Liver (tissue), 9 donors: ENCODE measurements around the gene SLC22A5. TPM values are rescaled to one million over a fixed set of nuclear protein-coding genes. Genes with fewer than 3 reads are reported as not detected.
"Not testable (repeated sequence)": the region's sequence is repeated elsewhere in the genome, so short reads cannot be mapped to it uniquely, and the experiment has no call there.

Source experiments
- DNase-seq: peaks from one replicate; pipeline ENCODE4 v3.0.0-alpha.2; 2017; ENCODE audit warnings: low spot score
- H3K27ac ChIP-seq, 2 donors: one replicate each; pipeline ENCODE4 v1.7.0; 2013; ENCODE audit warnings: inconsistent platforms in 2 of 2, low read length in 2 of 2, control low read depth in 1 of 2, low read depth in 1 of 2, mild to moderate bottlenecking in 1 of 2
- H3K27me3 ChIP-seq, 4 donors: one replicate each; pipeline versions ENCODE4 v1.6.1 to v1.7.0; 2013; ENCODE audit warnings: low read length in 3 of 4, inconsistent platforms in 1 of 4, mild to moderate bottlenecking in 1 of 4, moderate library complexity in 1 of 4; ENCODE audit not compliant: control insufficient read depth in 4 of 4, insufficient read depth in 4 of 4
- H3K36me3 ChIP-seq, 4 donors: one replicate each; pipeline versions ENCODE4 v1.6.1 to v1.7.0; 2013; ENCODE audit warnings: low read length in 3 of 4, mild to moderate bottlenecking in 3 of 4, low read depth in 1 of 4, moderate library complexity in 1 of 4; ENCODE audit not compliant: control insufficient read depth in 4 of 4, insufficient read depth in 3 of 4
- H3K4me1 ChIP-seq, 4 donors: one replicate each; pipeline versions ENCODE4 v1.6.1 to v1.7.0; 2013; ENCODE audit warnings: low read length in 3 of 4, mild to moderate bottlenecking in 3 of 4, moderate library complexity in 1 of 4; ENCODE audit not compliant: control insufficient read depth in 4 of 4, insufficient read depth in 4 of 4
- H3K4me3 ChIP-seq, 3 donors: one replicate each; pipeline versions ENCODE4 v1.6.1 to v1.7.0; 2013; ENCODE audit warnings: low read length in 3 of 3, control low read depth in 1 of 3, low read depth in 1 of 3, mild to moderate bottlenecking in 1 of 3
- H3K9ac ChIP-seq, 2 donors: one replicate each; pipeline ENCODE4 v1.7.0; 2013; ENCODE audit warnings: low read length in 2 of 2, mild to moderate bottlenecking in 2 of 2, moderate library complexity in 2 of 2, control low read depth in 1 of 2, low read depth in 1 of 2
- H3K9me3 ChIP-seq, 4 donors: one replicate each; pipeline versions ENCODE4 v1.6.1 to v1.7.0; 2013; ENCODE audit warnings: low read length in 3 of 4; ENCODE audit not compliant: control insufficient read depth in 4 of 4
- FOXA2 ChIP-seq: IDR thresholded peaks from 2 replicates; pipeline ENCODE4 v1.6.1; 2016; ENCODE audit warnings: antibody characterized with exemption
- GABPA ChIP-seq, 2 donors: IDR thresholded peaks in 1 of 2; conservative IDR thresholded peaks in 1 of 2; 2 replicates each; pipeline ENCODE4 v1.6.1; 2016; ENCODE audit warnings: antibody characterized with exemption in 2 of 2, mild to moderate bottlenecking in 1 of 2, moderate library complexity in 1 of 2
- HNF4A ChIP-seq, 2 donors: conservative IDR thresholded peaks; 2 replicates each; pipeline ENCODE4 v1.6.1; 2016; ENCODE audit warnings: antibody characterized with exemption in 2 of 2, mild to moderate bottlenecking in 2 of 2
- HNF4G ChIP-seq: IDR thresholded peaks from 2 replicates; pipeline ENCODE4 v1.6.1; 2016; ENCODE audit warnings: antibody characterized with exemption
- JUND ChIP-seq, 2 donors: IDR thresholded peaks; 2 replicates each; pipeline ENCODE4 v1.6.1; 2016; ENCODE audit warnings: antibody characterized with exemption in 2 of 2
- RAD21 ChIP-seq, 2 donors: IDR thresholded peaks; 2 replicates each; pipeline ENCODE4 v1.6.1; 2016; ENCODE audit warnings: antibody characterized with exemption in 2 of 2, mild to moderate bottlenecking in 2 of 2
- RXRA ChIP-seq, 2 donors: IDR thresholded peaks; 2 replicates each; pipeline ENCODE4 v1.6.1; 2017 to 2018; ENCODE audit warnings: antibody characterized with exemption in 2 of 2, mild to moderate bottlenecking in 1 of 2
- SP1 ChIP-seq: IDR thresholded peaks from 2 replicates; pipeline ENCODE4 v1.6.1; 2018; ENCODE audit warnings: antibody characterized with exemption, mild to moderate bottlenecking
- TAF1 ChIP-seq: conservative IDR thresholded peaks from 2 replicates; pipeline ENCODE4 v1.6.1; 2016; ENCODE audit warnings: antibody characterized with exemption, mild to moderate bottlenecking
- WGBS: extraction: QIAGEN DNeasy Blood & Tissue Kit; methylation state at CpG from one replicate; pipeline ENCODE4 v1.1.7; 2013; 5-methylcytosine and 5-hydroxymethylcytosine counted together
- polyA plus RNA-seq, 2 donors: library from polyadenylated mRNA; stranded (reverse) in 1 of 2; unstranded in 1 of 2; fragments of 200-250 nt in 1 of 2; fragments of >200 nt in 1 of 2; fragmentation: Nextera tagmentation in 1 of 2; extraction: Ambion mirVana in 1 of 2; gene quantifications; one replicate each; pipeline versions ENCODE4 v1.2.1 to v1.2.3, GENCODE V29; 2013 to 2015
- total RNA-seq, 2 donors: library from RNA; depleted of rRNA; stranded (reverse); fragments of >200 nt; gene quantifications; one replicate each; pipeline ENCODE4 v1.2.3, GENCODE V29; 2014
- TF ChIP-seq, protein P1 (sequence below): IDR thresholded peaks from 2 replicates; pipeline ENCODE4 v1.6.1; 2016; ENCODE audit warnings: antibody characterized with exemption, mild to moderate bottlenecking
- TF ChIP-seq, protein P2 (sequence below): IDR thresholded peaks from 2 replicates; pipeline ENCODE4 v1.6.1; 2016; ENCODE audit warnings: antibody characterized with exemption
- TF ChIP-seq, protein P3 (sequence below): fragments of 150-350 bp; IDR thresholded peaks from 2 replicates; pipeline ENCODE4 v1.5.1; 2017; ENCODE audit warnings: improper control_type of control experiment, low read depth, low read length; ENCODE audit not compliant: missing input control
- donor health status: healthy.
- donor health status: healthy.
- donor health status: healthy.
- donor health status: healthy.
- donor health status: healthy.

Gene SLC22A5
- total and polyA plus RNA-seq, 4 donors, result 3.4 to 12.7 (median 8.5) TPM

DNA sequence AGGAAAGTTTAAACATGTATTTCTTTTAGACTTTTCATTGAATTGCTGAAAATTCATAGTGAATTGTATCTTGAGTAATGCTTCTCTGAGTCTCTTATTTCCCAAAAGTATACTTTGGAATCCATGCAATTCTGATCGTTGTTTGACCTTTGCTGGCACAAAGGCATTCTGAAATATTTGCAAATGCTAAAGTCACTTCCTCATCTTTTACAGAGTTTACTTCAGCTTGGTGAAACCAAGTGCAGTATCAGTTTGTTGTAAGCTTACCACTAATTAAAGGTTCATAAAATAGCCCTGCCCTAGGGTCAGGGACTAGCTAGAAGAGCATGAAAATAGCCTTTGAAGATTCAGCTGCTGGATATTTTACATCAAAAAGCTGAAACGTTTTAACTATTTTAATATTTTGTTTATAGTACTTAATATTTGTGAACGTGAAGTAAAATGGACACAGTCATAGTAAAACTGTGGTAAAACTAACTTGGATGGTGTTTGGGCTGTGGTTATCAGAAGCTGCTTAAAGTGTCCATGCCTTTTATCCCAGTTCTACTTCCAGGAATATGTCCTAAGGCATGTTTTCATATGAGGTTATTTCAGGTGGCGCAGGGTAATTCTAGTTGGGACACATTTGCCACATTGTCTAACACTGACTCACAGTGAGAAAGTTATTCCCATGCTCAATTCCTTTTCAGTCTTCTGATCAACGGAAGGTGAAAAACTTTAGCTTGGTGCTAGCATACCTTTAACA is 45.3 kb downstream of the SLC22A5 start (continued):
- peak; percentile 76 to 95 for TF ChIP-seq RXRA (IDR thresholded peaks at IDR 0.05)
- TF ChIP-seq FOXA2, result no peak
- peak; percentile 78 to 79 for TF ChIP-seq HNF4A (conservative IDR thresholded peaks at IDR 0.05)
- TF ChIP-seq SP1, result peak; percentile 81

DNA sequence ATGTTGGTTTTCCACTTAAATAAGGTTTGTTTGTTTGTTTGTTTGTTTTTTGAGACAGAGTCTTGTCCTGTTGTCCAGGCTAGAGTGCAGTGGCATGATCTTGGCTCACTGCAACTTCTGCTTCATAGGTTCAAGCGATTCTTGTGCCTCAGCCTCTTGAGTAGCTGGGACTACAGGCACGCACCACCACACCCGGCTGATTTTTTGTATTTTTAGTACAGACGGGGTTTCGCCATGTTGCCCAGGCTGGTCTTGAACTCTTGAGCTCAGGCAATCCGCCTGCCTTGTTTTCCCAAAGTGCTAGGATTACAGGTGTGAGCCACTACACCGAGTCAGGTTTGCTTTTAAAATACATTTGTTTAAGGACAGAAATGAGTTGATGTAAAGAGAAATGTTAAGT is 46.0 kb downstream of the SLC22A5 start:
- H3K9me3 ChIP-seq, H3K4me3 ChIP-seq, H3K27me3 ChIP-seq, H3K36me3 ChIP-seq, DNase-seq: not testable (repeated sequence)
- Histone ChIP-seq H3K4me1 (peaks cover 13 to 81% (median 59%) of the 10 kb centered on the region in 4 donors), H3K9ac (peak overlapping the region in 1 of 2 donors; percentile 43), H3K27ac (peak overlapping the region; percentile 86 to 98)
- 84% methylated on average over 7 of the region's 7 CpGs for WGBS

DNA sequence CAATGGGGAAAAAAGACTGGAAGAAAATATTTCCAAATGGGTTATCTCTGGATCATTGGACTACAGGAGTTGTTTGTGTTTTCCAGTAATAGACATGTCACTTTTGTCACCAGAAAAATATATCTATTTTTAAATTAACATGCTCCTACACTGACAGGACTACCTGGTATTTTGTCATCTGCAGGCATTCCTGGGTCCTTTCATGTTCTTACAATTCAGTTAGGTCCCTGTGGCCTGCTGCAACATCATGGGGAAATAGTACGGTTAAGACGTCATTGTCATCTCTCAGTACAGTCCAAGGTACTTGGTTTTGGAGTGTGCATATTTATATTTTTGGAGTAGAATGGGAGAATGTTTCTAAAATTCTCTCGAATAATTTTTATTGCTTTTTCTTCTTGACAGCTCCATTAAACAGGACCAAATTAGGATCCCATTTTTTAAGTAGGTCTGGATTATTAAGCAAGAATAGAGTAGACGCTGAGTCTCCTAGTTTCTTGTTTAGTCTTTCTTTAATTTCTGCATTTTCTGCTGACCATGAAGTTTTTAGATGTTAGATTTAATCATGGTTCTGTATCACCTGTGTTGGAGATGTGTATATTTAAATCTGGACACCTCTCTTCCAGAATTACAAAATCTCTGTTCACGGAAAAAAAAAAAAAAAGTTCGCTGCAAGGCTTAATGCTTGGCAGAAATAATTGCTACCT is 46.9 kb downstream of the SLC22A5 start:
- Histone ChIP-seq H3K4me1 (peaks cover 13 to 82% (median 62%) of the 10 kb centered on the region in 4 donors), H3K4me3 (no peak overlapping the region), H3K27ac (peak overlapping the region; percentile 62 to 73), H3K9ac (no peak overlapping the region), H3K9me3 (no peaks in the 10 kb centered on the region), H3K27me3 (no peaks in the 10 kb centered on the region), H3K36me3 (no peaks in the 10 kb centered on the region)
- 52% methylated on average over 6 of the region's 6 CpGs for WGBS
- no peak for DNase-seq
- TF ChIP-seq, protein P1, sequence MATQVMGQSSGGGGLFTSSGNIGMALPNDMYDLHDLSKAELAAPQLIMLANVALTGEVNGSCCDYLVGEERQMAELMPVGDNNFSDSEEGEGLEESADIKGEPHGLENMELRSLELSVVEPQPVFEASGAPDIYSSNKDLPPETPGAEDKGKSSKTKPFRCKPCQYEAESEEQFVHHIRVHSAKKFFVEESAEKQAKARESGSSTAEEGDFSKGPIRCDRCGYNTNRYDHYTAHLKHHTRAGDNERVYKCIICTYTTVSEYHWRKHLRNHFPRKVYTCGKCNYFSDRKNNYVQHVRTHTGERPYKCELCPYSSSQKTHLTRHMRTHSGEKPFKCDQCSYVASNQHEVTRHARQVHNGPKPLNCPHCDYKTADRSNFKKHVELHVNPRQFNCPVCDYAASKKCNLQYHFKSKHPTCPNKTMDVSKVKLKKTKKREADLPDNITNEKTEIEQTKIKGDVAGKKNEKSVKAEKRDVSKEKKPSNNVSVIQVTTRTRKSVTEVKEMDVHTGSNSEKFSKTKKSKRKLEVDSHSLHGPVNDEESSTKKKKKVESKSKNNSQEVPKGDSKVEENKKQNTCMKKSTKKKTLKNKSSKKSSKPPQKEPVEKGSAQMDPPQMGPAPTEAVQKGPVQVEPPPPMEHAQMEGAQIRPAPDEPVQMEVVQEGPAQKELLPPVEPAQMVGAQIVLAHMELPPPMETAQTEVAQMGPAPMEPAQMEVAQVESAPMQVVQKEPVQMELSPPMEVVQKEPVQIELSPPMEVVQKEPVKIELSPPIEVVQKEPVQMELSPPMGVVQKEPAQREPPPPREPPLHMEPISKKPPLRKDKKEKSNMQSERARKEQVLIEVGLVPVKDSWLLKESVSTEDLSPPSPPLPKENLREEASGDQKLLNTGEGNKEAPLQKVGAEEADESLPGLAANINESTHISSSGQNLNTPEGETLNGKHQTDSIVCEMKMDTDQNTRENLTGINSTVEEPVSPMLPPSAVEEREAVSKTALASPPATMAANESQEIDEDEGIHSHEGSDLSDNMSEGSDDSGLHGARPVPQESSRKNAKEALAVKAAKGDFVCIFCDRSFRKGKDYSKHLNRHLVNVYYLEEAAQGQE, result peak; percentile 13
- TF ChIP-seq RXRA (IDR thresholded peaks at IDR 0.05) (no peak), HNF4A (conservative IDR thresholded peaks at IDR 0.05) (no peak)

DNA sequence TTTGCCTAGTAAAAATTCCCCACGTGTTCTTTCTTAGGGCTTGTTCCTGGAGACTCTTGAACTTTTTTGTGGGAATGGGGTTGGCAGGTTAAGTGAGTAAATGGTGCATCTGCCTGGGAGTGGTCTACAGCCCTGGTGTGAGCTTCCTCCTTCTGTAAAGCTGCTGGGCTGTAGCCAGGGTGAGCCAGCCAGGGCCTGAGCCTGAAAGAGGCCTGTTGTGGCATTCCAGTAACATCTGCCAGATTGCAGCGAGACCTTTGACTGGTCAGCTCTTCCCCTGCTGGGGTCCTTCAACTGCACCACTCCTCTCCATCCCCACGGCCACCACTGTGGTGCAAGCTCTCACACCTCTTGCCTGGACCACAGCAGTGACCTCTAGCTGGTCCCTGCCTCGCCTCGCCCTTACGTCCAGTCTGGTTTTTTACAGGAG is 47.5 kb downstream of the SLC22A5 start:
- no peak overlapping the region for H3K9ac ChIP-seq
- 55% methylated on average over 6 of the region's 6 CpGs for WGBS
- no peaks in the 10 kb centered on the region for H3K9me3 ChIP-seq
- no peak overlapping the region for H3K4me3 ChIP-seq
- H3K36me3 ChIP-seq, result no peaks in the 10 kb centered on the region
- H3K27me3 ChIP-seq, result no peaks in the 10 kb centered on the region
- DNase-seq, result no peak
- H3K4me1 ChIP-seq, result peaks cover 13 to 79% (median 59%) of the 10 kb centered on the region in 4 donors
- peak overlapping the region; percentile 62 to 73 for H3K27ac ChIP-seq
- TF ChIP-seq RXRA (IDR thresholded peaks at IDR 0.05) (peak; percentile 67 to 70), FOXA2 (no peak), HNF4A (conservative IDR thresholded peaks at IDR 0.05) (peak; percentile 22 to 50), RAD21 (IDR thresholded peaks at IDR 0.05) (peak; percentile 6 to 14), TAF1 (no peak), HNF4G (no peak), JUND (IDR thresholded peaks at IDR 0.05) (no peak), SP1 (peak; percentile 57), GABPA (IDR thresholded peaks at IDR 0.05 in 1 of 2, conservative IDR thresholded peaks at IDR 0.05 in 1 of 2) (no peak)
- TF ChIP-seq, protein P2, sequence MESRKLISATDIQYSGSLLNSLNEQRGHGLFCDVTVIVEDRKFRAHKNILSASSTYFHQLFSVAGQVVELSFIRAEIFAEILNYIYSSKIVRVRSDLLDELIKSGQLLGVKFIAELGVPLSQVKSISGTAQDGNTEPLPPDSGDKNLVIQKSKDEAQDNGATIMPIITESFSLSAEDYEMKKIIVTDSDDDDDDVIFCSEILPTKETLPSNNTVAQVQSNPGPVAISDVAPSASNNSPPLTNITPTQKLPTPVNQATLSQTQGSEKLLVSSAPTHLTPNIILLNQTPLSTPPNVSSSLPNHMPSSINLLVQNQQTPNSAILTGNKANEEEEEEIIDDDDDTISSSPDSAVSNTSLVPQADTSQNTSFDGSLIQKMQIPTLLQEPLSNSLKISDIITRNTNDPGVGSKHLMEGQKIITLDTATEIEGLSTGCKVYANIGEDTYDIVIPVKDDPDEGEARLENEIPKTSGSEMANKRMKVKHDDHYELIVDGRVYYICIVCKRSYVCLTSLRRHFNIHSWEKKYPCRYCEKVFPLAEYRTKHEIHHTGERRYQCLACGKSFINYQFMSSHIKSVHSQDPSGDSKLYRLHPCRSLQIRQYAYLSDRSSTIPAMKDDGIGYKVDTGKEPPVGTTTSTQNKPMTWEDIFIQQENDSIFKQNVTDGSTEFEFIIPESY, result no peak
- TF ChIP-seq, protein P3, sequence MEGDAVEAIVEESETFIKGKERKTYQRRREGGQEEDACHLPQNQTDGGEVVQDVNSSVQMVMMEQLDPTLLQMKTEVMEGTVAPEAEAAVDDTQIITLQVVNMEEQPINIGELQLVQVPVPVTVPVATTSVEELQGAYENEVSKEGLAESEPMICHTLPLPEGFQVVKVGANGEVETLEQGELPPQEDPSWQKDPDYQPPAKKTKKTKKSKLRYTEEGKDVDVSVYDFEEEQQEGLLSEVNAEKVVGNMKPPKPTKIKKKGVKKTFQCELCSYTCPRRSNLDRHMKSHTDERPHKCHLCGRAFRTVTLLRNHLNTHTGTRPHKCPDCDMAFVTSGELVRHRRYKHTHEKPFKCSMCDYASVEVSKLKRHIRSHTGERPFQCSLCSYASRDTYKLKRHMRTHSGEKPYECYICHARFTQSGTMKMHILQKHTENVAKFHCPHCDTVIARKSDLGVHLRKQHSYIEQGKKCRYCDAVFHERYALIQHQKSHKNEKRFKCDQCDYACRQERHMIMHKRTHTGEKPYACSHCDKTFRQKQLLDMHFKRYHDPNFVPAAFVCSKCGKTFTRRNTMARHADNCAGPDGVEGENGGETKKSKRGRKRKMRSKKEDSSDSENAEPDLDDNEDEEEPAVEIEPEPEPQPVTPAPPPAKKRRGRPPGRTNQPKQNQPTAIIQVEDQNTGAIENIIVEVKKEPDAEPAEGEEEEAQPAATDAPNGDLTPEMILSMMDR, result no peak
